ENCODE data around the gene RXRA. TPM values are rescaled to one million over a fixed set of nuclear protein-coding genes. Genes with fewer than 3 reads are reported as not detected.

Gene RXRA
- total RNA-seq, 1 donor from 2014 or later, result 129 TPM

DNA sequence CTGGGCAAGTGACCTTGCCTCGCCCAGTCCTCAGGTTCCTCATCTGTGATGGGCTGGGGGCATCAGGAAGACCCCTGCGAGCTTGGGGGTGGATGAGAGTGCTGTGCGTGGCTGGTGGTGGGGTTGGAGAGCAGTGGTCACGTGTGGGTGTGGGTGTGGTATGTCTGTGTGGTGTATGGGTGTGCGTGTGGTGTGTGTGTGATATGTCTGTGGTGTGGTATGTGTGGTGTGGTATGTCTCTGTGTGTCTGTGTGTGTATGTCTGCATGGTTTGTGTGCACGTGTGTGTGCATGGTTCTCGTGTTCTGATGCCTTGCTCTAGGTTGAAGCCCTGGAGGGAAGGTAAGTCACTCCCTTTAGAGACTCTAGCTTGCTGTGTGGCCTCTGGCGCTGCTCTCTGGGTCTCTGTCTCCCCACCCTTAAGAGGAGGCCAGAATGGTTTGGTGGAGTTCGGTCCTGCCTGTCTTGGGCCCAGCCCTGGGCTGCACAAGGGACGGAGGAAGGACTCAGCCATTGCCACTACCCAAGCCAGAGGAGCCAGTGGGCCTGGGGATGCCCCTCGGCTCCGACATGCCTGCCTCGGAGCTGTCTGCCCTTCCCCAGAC is 87.0 kb downstream of the RXRA start:
- no peak for DNase-seq (ENCODE audit: low spot score)

DNA sequence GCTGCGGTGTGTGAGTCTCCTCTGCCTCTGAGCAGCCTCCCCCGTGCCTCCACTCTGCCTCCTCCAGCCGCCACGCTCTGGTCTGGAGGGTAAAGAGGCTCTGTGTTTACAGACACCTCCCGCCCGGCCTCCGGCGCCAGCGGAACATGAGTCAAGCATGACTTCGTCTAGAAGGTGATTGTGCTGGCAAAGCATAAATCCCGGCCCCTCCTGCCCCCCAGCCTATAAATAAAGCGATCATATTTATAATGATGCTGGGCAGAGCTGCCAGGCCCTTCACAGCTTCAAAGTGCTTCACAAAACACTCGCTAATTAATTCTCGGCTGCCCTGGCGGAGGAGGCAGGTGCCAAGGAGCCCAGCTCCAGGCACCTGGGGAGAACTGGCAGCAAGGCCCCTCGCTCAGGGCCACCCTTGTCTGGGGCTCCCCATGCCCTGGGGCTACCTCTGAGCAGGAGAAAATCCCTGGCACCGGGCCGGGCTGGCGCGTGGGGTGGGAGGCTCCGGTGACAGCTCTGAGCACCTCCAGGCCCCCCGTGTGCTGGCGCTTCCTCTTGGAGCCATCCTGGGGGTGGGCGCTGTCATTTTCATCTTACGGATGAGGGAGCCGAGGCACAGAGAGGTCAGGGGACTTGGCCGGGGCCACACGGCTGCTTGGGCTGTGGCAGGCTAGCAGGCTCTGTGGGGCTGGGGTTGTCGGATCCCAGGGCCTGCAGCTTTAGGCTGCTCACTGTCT is 87.8 kb downstream of the RXRA start:
- DNase-seq (ENCODE audit: low spot score), result no peak

DNA sequence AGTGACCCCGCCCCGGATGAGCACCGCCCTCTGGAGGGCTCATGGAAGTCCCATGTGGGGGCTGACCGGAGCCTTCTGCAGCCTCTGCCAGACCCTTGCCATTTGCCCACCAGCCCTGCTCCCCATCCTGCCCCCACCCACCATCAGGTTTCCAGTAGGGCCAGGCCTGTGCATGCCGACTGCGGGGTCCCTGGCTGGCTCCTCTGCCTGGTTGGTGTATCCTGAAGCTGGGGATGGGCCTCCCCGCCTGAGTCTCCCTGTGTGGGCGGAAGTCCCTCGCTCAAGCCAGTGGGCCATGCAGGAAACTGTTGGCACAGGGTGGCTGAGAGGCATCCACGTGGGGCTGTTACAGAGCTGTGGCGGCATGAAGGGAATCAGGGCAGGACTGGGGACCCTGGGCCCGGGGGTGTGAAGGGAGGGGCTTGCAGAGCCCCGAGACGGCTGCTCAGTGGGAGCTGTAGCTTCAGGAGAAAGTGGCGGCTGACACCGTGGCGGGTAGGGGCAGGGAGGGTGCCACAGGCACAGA is 88.7 kb downstream of the RXRA start:
- no peak for DNase-seq (ENCODE audit: low spot score)

- DNase-seq (ENCODE audit: low spot score), result no peak
Observed at GRCh38 chr9:134416385-134417015, 90.2 kb downstream of the RXRA start.

DNA sequence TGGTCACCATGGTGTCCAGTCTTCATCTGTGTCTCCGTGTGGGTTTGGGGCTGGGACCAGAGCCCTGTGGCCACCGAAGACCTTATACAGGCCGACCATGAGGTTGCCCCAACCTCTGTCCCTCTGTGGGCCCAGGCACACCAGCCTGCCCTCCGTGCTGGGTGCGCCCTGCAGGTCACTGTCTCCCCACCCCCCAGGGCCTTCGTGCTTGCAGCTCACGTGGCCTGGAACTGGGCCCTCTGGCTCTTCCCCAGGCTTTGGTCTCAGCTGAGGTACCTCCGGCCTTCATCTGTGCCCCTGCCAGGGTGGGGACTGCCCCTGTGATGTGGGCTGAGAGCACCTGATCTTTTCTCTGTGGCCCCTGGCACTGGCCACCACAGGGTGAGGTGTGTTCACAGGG is 92.1 kb downstream of the RXRA start:
- no peak for DNase-seq (ENCODE audit: low spot score)

DNA sequence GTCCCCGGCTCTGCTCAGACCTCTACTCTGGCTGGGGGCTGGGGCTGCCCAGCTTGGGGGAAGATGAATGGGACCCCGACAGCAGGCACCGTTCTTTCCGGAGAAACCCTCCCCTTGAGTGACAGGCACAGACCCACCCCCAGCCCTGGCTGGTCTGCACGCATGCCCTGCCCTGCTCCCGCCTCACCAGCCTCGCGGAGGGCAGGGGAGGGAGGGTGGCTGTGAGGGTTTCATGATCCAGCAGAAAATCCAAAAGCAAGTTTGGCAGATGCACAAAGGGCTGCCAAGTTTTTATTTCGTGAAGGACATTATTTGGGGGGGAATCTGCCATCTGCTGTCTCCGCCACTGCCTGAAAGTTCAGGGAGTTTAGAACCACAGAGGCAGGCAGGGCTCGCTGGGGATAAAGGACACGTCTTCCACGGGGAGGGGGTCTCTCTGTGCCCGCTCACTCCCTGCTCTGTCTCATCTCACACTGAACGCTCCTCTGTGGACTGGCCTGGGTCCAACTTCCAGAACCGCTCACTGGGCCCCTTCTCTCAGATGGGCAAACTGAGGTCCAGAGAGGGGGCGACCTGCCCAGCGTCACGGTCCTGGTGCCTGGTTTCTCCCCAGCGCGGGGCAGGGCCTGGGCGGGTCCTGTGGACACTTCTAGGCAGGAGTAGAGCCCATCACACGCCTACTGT is 92.9 kb downstream of the RXRA start:
- no peak for DNase-seq (ENCODE audit: low spot score)

- no peak for DNase-seq (ENCODE audit: low spot score)
Observed at GRCh38 chr9:134419684-134420076, 93.4 kb downstream of the RXRA start.

DNA sequence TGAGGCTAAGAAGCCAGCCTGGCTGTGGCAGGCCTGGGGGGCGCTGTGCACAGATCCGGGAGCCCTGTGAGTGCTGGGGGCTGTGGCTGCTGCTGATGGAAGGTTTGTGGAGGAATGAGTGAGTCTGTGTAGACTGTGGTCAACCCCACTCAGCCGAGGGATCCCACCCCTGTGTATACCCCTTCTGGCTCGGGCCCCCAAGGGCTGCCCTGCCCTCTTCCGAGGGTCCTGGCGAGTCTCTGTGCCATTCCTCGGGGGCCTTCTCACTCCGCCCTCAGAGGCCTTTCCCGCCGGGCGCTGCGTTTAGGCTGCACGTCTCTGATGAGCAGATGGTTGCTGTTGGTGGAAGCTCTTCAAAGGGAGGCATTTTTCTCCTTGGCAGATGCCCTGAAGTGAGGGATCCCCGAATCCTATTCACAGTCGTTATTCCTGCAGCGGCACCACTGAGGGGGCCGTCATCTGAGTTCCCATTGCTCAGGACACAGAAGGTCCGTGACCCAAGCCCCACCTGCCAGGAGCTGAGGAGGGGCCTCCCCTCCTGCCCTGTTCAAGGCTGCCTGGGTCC is 94.1 kb downstream of the RXRA start:
- no peak for DNase-seq (ENCODE audit: low spot score)

- no peak for DNase-seq (ENCODE audit: low spot score)
Observed at GRCh38 chr9:134420974-134421432, 94.7 kb downstream of the RXRA start.

GRCh38 chr9:134421888-134422287 is 95.6 kb downstream of the RXRA start:
- DNase-seq (ENCODE audit: low spot score), result no peak

DNA sequence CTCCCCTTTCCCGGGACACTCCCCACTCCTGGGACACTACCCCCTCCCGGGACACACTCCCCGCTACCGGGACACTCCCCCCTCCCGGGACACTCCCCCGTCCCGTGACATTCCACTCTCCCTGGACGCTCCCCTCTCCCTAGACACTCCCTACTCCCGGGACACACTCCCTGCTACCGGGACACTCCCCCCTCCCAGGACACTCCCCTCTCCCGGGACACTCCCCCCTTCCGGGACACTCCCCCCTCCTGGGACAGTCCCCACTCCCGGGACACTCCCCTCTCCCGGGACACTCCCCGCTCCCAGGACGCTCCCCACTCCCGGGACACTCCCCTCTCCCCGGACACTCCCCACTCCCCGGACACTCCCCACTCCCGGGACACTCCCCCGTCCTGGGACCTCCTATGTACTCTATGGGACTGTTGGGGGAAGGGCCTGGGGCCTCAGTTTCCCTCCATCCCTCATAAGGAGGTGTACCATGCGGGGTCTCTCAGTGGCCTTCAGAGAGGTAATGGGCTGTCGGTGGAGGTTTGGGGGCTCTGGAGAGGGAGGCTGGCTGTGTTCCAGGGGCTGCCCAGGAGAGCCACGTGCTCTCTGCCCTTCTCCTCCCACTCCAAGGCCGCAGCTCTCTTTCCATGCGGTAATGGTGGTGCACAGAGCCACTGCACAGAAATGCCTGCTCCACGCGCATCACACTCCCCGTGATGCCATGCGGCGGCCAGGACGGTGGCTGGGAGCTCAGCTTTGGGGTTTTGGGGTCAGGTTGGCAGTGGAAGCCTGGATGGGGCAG is 96.2 kb downstream of the RXRA start:
- DNase-seq (ENCODE audit: low spot score), result no peak

- no peak for DNase-seq (ENCODE audit: low spot score)
Observed at GRCh38 chr9:134423166-134423565, 96.9 kb downstream of the RXRA start.

GRCh38 chr9:134423749-134424148 is 97.5 kb downstream of the RXRA start:
- DNase-seq (ENCODE audit: low spot score), result no peak

DNA sequence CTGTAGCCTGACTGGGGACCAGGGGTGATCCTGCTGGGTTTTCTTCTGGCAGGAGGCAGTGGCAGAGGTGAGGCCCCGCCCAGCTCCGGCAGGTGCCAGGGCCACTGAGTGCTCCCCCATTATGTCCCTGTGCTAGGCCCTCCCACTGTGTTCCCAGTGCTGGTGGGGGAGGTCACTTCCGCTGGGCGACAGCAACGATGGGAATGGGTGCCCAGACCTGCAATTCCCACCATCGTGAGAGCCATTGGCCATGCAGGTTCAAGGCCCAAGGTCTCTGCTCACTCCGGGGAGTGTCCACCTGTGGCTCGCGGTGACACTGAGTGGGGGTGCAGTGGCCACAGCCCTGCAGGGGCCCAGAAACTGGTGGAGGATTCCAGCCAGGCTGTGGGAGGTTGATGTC is 98.6 kb downstream of the RXRA start:
- no peak for DNase-seq (ENCODE audit: low spot score)

DNA sequence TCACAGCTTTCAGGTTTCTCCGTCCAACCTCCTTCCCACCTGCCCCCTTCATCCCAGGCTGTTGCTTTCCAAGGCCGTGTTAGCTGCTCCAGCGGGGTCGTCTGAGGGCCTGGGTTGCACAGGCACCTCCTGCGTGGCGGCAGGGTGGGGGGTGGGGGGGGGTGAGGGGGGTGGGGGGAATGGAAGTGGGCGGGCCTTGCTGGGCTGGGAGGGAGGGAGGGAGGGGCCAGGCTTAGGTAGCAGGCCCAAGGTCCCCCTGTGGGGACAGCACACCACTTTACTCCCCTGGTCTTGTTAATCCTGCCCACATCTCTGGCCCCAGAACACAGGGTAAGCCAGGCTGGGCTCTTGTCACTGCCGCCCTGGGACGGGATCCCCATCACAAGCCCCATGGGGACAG is 99.1 kb downstream of the RXRA start:
- DNase-seq (ENCODE audit: low spot score), result no peak

GRCh38 chr9:134425812-134426211 is 99.6 kb downstream of the RXRA start:
- no peak for DNase-seq (ENCODE audit: low spot score)

- DNase-seq (ENCODE audit: low spot score), result no peak
Observed at GRCh38 chr9:134426436-134426835, 100.2 kb downstream of the RXRA start.

GRCh38 chr9:134427153-134427782 is 101.0 kb downstream of the RXRA start:
- no peak for DNase-seq (ENCODE audit: low spot score)

DNA sequence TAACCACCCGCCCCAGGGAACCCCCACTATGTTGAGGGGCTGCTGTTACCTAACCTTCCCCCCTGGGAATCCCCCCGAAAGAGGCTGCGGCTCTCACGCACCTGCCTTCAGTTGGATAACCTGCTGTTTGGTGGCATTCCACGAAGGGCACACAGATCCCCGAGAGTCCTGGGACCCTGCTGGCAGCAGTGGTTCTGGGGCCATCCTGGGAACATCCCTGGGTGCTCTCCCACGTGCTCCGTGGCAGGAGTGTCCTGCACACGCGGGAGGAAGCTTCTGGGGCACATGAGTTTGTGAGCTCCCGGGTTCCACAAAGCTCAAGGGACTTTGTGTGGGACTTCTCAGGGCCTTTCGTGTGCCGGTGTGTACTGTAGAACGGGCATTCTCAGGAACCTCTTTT is 102.3 kb downstream of the RXRA start:
- DNase-seq (ENCODE audit: low spot score), result no peak

DNA sequence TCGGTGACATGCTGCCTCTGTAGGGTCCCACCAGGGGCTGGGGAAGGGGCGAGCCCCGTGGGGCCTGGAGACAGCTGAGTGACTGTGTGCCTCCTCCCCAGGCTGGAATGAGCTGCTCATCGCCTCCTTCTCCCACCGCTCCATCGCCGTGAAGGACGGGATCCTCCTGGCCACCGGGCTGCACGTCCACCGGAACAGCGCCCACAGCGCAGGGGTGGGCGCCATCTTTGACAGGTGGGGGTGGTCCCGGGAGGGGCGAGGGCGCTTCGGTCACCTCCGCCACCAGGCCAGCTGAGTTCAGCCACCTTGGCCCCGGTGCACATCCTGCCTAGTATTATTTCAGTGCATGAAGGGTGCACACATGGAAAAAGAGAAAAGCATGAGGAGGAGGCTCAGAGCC is 102.8 kb downstream of the RXRA start:
- DNase-seq (ENCODE audit: low spot score), result no peak
